Thoracic aorta (tissue), 2 donors: ENCODE results near the gene FOXJ1. TPM values are rescaled to one million over a fixed set of nuclear protein-coding genes. Genes with fewer than 3 reads are reported as not detected.

ENCODE experiments used
- ATAC-seq: fragments of 150-250 bp; one replicate; pipeline ENCODE4 v1.8.0; 2017; ENCODE audit warnings: low read depth; ENCODE audit not compliant: insufficient number of reproducible peaks, low FRiP score
- DNase-seq: peaks from one replicate; pipeline ENCODE4 v3.0.0-alpha.2; 2020; ENCODE audit warnings: low spot score
- H3K27ac ChIP-seq, 2 donors: fragments of 200-600 bp; sonication (generic); 1 replicate in 1 of 2; 2 replicates in 1 of 2; pipeline ENCODE4 v1.5.1; 2016; ENCODE audit warnings: mild to moderate bottlenecking in 2 of 2, moderate library complexity in 2 of 2
- H3K27me3 ChIP-seq: fragments of 200-600 bp; sonication (generic); replicated peaks from 2 replicates; pipeline ENCODE4 v1.6.0; 2016; ENCODE audit warnings: mild to moderate bottlenecking; ENCODE audit not compliant: insufficient read depth
- H3K36me3 ChIP-seq: fragments of 200-600 bp; sonication (generic); one replicate; pipeline ENCODE4 v1.5.1; 2016
- H3K4me1 ChIP-seq, 2 donors: fragments of 200-600 bp; sonication (generic); 1 replicate in 1 of 2; 2 replicates in 1 of 2; pipeline versions ENCODE4 v1.5.1 to v1.6.0; 2016; ENCODE audit warnings: low read depth in 2 of 2, mild to moderate bottlenecking in 1 of 2; ENCODE audit not compliant: control insufficient read depth in 1 of 2
- H3K4me3 ChIP-seq: fragments of 200-600 bp; sonication (generic); 2 replicates; pipeline ENCODE4 v1.5.1; 2016; ENCODE audit warnings: mild to moderate bottlenecking
- H3K9me3 ChIP-seq: fragments of 200-600 bp; sonication (generic); 2 replicates; pipeline ENCODE4 v1.5.1; 2016
- total RNA-seq, 2 donors: library from RNA; depleted of rRNA; stranded (reverse); fragments of >200 nt; gene quantifications; one replicate each; pipeline versions ENCODE4 v1.1.0 to v1.2.3, GENCODE V29; 2016
- TF ChIP-seq, protein P1 (sequence below): fragments of 200-600 bp; sonication (generic); IDR thresholded peaks from one replicate; pipeline ENCODE4 v1.5.1; 2019; ENCODE audit warnings: antibody characterized with exemption

FOXJ1 gene
- total RNA-seq, 2 donors from 2014 or later, result not detected

DNA sequence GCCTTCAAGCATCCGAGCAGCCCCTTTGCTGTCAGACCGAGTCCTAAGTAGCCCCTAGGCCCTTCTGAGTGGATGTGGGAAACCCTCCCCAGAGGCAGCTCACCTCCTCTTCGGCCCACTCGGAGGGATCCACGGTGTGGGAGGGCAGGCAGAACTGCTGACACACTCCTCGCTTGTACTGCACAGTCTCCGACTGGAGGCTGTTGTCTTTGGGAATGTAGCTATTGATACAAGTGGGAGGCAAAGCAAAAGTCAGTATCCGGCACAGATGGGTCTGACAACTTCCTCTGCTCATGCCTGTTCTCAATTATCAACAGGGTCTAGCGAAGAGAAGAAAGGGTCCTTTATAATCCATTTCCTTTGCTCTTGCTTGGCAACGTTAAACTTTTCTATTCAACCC is 25.9 kb upstream of the FOXJ1 start:
- TF ChIP-seq, protein P1, sequence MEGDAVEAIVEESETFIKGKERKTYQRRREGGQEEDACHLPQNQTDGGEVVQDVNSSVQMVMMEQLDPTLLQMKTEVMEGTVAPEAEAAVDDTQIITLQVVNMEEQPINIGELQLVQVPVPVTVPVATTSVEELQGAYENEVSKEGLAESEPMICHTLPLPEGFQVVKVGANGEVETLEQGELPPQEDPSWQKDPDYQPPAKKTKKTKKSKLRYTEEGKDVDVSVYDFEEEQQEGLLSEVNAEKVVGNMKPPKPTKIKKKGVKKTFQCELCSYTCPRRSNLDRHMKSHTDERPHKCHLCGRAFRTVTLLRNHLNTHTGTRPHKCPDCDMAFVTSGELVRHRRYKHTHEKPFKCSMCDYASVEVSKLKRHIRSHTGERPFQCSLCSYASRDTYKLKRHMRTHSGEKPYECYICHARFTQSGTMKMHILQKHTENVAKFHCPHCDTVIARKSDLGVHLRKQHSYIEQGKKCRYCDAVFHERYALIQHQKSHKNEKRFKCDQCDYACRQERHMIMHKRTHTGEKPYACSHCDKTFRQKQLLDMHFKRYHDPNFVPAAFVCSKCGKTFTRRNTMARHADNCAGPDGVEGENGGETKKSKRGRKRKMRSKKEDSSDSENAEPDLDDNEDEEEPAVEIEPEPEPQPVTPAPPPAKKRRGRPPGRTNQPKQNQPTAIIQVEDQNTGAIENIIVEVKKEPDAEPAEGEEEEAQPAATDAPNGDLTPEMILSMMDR, result no peak
- H3K9me3 ChIP-seq, result no peaks in the 10 kb centered on the region
- no peaks in the 10 kb centered on the region for H3K4me1 ChIP-seq
- H3K27me3 ChIP-seq, result no peaks in the 10 kb centered on the region
- DNase-seq (no peak), ATAC-seq (no peak)
- no peak overlapping the region for H3K4me3 ChIP-seq
- H3K27ac ChIP-seq, result no peak overlapping the region
- H3K36me3 ChIP-seq, result no peaks in the 10 kb centered on the region

DNA sequence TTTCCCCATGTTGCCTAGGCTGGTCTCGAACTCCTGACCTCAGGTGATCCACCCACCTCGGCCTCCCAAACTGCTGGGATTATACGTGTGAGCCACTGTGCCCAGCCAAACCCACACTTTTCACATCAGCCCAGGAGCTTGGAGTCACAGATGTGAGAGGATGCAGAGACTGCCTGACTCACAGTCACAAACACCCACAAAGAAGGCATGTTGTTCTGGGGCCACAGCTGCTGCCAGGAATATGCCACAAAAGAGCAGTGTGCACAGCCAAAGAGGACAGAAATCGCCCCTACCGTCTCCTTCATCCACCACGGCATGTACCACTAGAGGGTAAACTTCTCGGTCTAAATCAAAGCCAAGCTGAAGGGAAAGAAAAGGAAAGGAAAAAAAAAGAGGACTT is 25.1 kb upstream of the FOXJ1 start:
- H3K27ac ChIP-seq, result no peak overlapping the region
- TF ChIP-seq, protein P1, result no peak
- no peak for ATAC-seq

DNA sequence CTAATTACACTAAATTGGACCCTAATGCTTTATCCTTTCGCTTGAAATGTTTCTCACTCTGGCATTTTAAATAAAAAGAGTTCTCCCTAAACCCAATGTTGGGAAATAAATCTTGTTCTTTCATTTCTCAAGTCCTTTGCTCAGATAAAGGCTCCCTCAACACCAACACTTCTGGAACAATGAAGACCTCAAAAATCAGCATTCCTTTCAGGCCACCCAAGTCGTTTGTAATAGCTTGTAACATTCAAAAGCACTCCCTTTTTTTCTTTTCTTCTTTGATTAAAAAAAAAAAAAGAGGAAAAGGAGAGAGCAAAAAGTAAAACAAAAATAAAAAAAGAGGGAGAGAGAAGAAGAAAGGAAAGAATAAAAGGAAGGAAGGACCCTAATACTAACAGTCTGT is 23.3 kb upstream of the FOXJ1 start:
- no peaks in the 10 kb centered on the region for H3K36me3 ChIP-seq
- H3K27ac ChIP-seq, result no peak overlapping the region
- H3K27me3 ChIP-seq, result no peaks in the 10 kb centered on the region
- H3K4me1 ChIP-seq, result no peaks in the 10 kb centered on the region
- DNase-seq, result no peak
- TF ChIP-seq, protein P1, result no peak
- no peak for ATAC-seq
- no peak overlapping the region for H3K4me3 ChIP-seq
- H3K9me3 ChIP-seq, result no peaks in the 10 kb centered on the region

More for the DNA sequence above, 25.1 kb upstream of the FOXJ1 start:
- DNase-seq, result no peak
- no peak overlapping the region for H3K4me3 ChIP-seq
- no peaks in the 10 kb centered on the region for H3K27me3 ChIP-seq
- H3K36me3 ChIP-seq, result no peaks in the 10 kb centered on the region
- no peaks in the 10 kb centered on the region for H3K9me3 ChIP-seq
- no peaks in the 10 kb centered on the region for H3K4me1 ChIP-seq

DNA sequence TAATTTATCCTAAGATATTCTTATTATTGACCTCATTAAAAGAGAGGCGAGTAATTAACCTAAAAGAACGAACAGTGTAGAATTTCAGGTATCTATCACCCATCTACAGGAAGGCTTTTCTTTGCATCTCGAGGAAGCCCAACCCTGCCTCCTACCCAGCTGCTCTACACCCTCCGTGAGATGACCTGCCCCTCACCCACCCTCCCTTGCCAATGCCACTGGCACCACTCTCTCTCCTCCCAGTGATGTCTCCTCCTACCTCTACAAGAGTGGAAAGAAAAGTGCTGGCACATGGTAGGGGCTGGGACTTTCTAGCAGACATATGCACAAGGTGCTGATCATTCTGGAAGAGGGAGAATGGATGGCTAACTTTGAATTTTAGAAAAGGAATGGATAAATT is 22.9 kb upstream of the FOXJ1 start:
- H3K27ac ChIP-seq, result no peak overlapping the region
- H3K4me1 ChIP-seq, result no peaks in the 10 kb centered on the region
- ATAC-seq (no peak), DNase-seq (no peak)
- H3K27me3 ChIP-seq, result no peaks in the 10 kb centered on the region
- TF ChIP-seq, protein P1, result no peak
- no peak overlapping the region for H3K4me3 ChIP-seq
- H3K36me3 ChIP-seq, result no peaks in the 10 kb centered on the region
- H3K9me3 ChIP-seq, result no peaks in the 10 kb centered on the region

DNA sequence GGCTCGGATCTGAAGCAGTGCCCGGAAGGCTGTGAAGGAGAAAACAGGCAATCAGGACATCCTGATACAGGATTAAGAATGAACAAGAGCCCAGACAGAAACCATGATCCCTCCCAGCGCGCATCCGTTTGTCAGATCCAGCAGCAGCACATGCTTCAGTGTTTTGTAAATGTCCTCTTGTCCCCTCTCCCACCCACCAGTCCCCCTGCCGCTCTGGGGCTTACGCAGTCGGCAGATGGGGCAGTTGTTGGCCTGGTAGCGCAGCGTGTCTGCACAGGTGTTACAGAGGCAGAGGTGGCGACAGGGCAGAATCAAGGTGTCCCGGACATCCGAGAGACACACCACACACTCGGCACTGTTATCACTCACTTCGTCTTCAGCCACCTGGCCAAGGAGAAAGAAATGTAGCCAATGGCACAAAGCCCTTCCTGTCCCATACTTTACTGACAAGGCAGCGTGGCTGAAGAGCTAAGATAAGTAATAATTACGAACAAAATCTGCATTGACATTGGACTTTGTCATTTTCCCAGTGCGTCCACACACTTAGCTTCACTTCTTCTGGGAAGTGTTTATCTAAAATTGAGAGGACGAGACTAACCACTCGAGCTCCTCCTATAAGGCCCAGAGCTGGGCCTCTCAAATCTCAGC is 20.7 kb upstream of the FOXJ1 start:
- no peaks in the 10 kb centered on the region for H3K4me1 ChIP-seq
- no peaks in the 10 kb centered on the region for H3K9me3 ChIP-seq
- H3K27ac ChIP-seq, result no peak overlapping the region
- TF ChIP-seq, protein P1, result no peak
- DNase-seq, result no peak
- no peaks in the 10 kb centered on the region for H3K36me3 ChIP-seq
- no peaks in the 10 kb centered on the region for H3K27me3 ChIP-seq
- no peak for ATAC-seq
- H3K4me3 ChIP-seq, result no peak overlapping the region
